Measurements from ENCODE around the gene SLFN12L. TPM values are rescaled to one million over a fixed set of nuclear protein-coding genes. Genes with fewer than 3 reads are reported as not detected.

Gene SLFN12L
- total and polyA plus RNA-seq, 10 of the 15 experiments (the other 5 are each of a cell fraction or from before 2014, with no cell fraction given): 1.0 to 21.3 (median 9.4) TPM

GRCh38 chr17:35432176-35433074 is 105.1 kb downstream of the SLFN12L start, which contains the start of gene SLFN12 (continued):
- TF ChIP-seq EP300 (IDR thresholded peaks at IDR 0.05; ENCODE audit: borderline replicate concordance in 1 of 2, control insufficient read depth in 1 of 2, low read depth in 2 of 2, low read length in 2 of 2) (no peak), SP1 (IDR thresholded peaks at IDR 0.05; ENCODE audit: low read depth, low read length) (peak; percentile 70), POLR2A (IDR thresholded peaks at IDR 0.05; ENCODE audit: low read depth, low read length) (0 out of 2 replicates have a peak, but pooled peaks have one; percentile 28), ZNF384 (IDR thresholded peaks at IDR 0.05; ENCODE audit: borderline replicate concordance, low read depth, low read length) (no peak), POLR2AphosphoS5 (IDR thresholded peaks at IDR 0.05; ENCODE audit: low read length) (peak; percentile 53; the same call in 1 of the 2 replicates), RCOR1 (conservative IDR thresholded peaks at IDR 0.05; ENCODE audit: low read depth, low read length) (no peak), ATF3 (IDR thresholded peaks at IDR 0.05; ENCODE audit: borderline replicate concordance, extremely low read depth, low read depth, low read length) (no peak), BCL3 (IDR thresholded peaks at IDR 0.05; ENCODE audit: borderline replicate concordance, insufficient read depth, low read depth, low read length, poor library complexity, severe bottlenecking) (no peak), RELB (IDR thresholded peaks at IDR 0.05; ENCODE audit: low read depth) (peak; percentile 76), POLR2AphosphoS2 (IDR thresholded peaks at IDR 0.05; ENCODE audit: low read depth, low read length) (no peak), TAF1 (IDR thresholded peaks at IDR 0.05; ENCODE audit: borderline replicate concordance, low read depth, low read length) (peak; percentile 23; the same call in 1 of the 2 replicates), NR2F1 (conservative IDR thresholded peaks at IDR 0.05) (no peak), IKZF2 (IDR thresholded peaks at IDR 0.05) (peak; percentile 77 to 79; a peak in 3 of 4 replicates), CBFB (IDR thresholded peaks at IDR 0.05; ENCODE audit: low read depth) (no peak), CTCF (IDR thresholded peaks at IDR 0.05 in 2 of 3, conservative IDR thresholded peaks at IDR 0.05 in 1 of 3; ENCODE audit: control insufficient read depth in 2 of 3, extremely low read depth in 1 of 3, insufficient read depth in 1 of 3, low read depth in 3 of 3, low read length in 3 of 3) (no peak), ZNF622 (IDR thresholded peaks at IDR 0.05) (no peak), FOXM1 (IDR thresholded peaks at IDR 0.05; ENCODE audit: low read depth, low read length) (no peak), CHD2 (IDR thresholded peaks at IDR 0.05; ENCODE audit: borderline replicate concordance, low read depth, low read length) (0 out of 2 replicates have a peak, but pooled peaks have one; percentile 28), SMARCA5 (IDR thresholded peaks at IDR 0.05) (no peak), MLLT1 (IDR thresholded peaks at IDR 0.05) (no peak), RB1 (IDR thresholded peaks at IDR 0.05; ENCODE audit: borderline replicate concordance) (peak; percentile 26; the same call in 1 of the 2 replicates), BHLHE40 (IDR thresholded peaks at IDR 0.05; ENCODE audit: borderline replicate concordance in 1 of 2, low read depth in 2 of 2, low read length in 1 of 2) (no peak)

All from GM12878 (cell line).